Adrenal gland (tissue), 12 donors: ENCODE data around the gene CNGA3. TPM values are rescaled to one million over a fixed set of nuclear protein-coding genes. Genes with fewer than 3 reads are reported as not detected.
"Not testable (repeated sequence)": the region's sequence is repeated elsewhere in the genome, so short reads cannot be mapped to it uniquely, and the experiment has no call there.

Source experiments
- DNase-seq, 7 donors: peaks; one replicate each; pipeline ENCODE4 v3.0.0-alpha.2; 2019 to 2020
- H3K27ac ChIP-seq, 5 donors: fragments of 200-600 bp; sonication (generic) in 4 of 5; 1 replicate in 3 of 5; 2 replicates in 2 of 5; pipeline versions ENCODE4 v1.5.1 to v1.8.0; 2016 to 2020; ENCODE audit warnings: mild to moderate bottlenecking in 1 of 5
- H3K27me3 ChIP-seq: fragments of 200-600 bp; 2 replicates; pipeline ENCODE4 v1.8.0; 2021
- H3K36me3 ChIP-seq, 2 donors: fragments of 200-600 bp; replicated peaks in 1 of 2; 1 replicate in 1 of 2; 2 replicates in 1 of 2; pipeline versions ENCODE4 v1.5.1 to v1.8.0; 2018 to 2022
- H3K4me1 ChIP-seq, 2 donors: fragments of 200-600 bp; replicated peaks in 1 of 2; 1 replicate in 1 of 2; 2 replicates in 1 of 2; pipeline versions ENCODE4 v1.5.1 to v1.8.0; 2018 to 2021
- H3K4me3 ChIP-seq, 4 donors: fragments of 200-600 bp; sonication (generic) in 3 of 4; one replicate each; pipeline ENCODE4 v1.5.1; 2016 to 2018
- H3K9me3 ChIP-seq, 3 donors: fragments of 200-600 bp; sonication (generic) in 1 of 3; replicated peaks in 1 of 3; 1 replicate in 2 of 3; 2 replicates in 1 of 3; pipeline versions ENCODE4 v1.5.1 to v1.8.0; 2016 to 2021
- CTCF ChIP-seq, 6 experiments: fragments of 450-650 bp in 4 of 6; fragments of 200-600 bp in 2 of 6; sonication (generic) in 1 of 6; IDR thresholded peaks; 1 replicate in 5 of 6; 2 replicates in 1 of 6; pipeline versions ENCODE4 v1.5.1 to v1.8.0; 2016 to 2021; ENCODE audit warnings: antibody characterized with exemption in 6 of 6, mild to moderate bottlenecking in 2 of 6, moderate library complexity in 1 of 6
- POLR2A ChIP-seq, 2 donors: fragments of 450-650 bp; IDR thresholded peaks; one replicate each; pipeline ENCODE4 v1.6.1; 2017; ENCODE audit warnings: antibody characterized with exemption in 2 of 2, mild to moderate bottlenecking in 2 of 2, moderate library complexity in 1 of 2
- WGBS, 4 donors: extraction: QIAGEN DNeasy Blood & Tissue Kit in 2 of 4; methylation state at CpG; one replicate each; pipeline versions ENCODE4 v1.1.5 to v1.1.7; 2013 to 2017; 5-methylcytosine and 5-hydroxymethylcytosine counted together
- intact Hi-C, 2 donors: fragments of 100-400 bp; cut with DNase I; formaldehyde crosslinking; loops; one replicate each; pipeline versions ENCODE4 v1.14.1 to v1.15.0; 2022 to 2023
- polyA plus RNA-seq, 3 donors: library from polyadenylated mRNA; stranded (reverse); fragments of 200-250 nt in 2 of 3; fragments of 350-450 nt in 1 of 3; fragmentation: Illumina TruSeq in 1 of 3; extraction: RNeasy Lipid Tissue Mini Kit (QIAGEN cat#74804) in 1 of 3; gene quantifications; one replicate each; pipeline ENCODE4 v1.2.3, GENCODE V29; 2013 to 2014
- total RNA-seq, 9 donors: library from RNA; depleted of rRNA in 4 of 9; stranded (reverse); fragments of >200 nt in 4 of 9; fragments of 120-200 nt in 1 of 9; fragmentation: NEBNext Ultra II Directional in 1 of 9; extraction: Animal tissue kit (Norgen Biotek cat#: 25700) in 1 of 9; gene quantifications; one replicate each; pipeline versions ENCODE4 v1.1.0 to v1.2.4, GENCODE V29; 2013 to 2023
- donor health status: healthy with polysubstance abuse.
- donor health status: Bipolar disorder and iron deficiency.
- donor health status: DM: yes; HTN: yes; CAD: no.
- donor health status: DM: no; HTN: no; CAD: no.
- donor health status: DM: no; HTN: no; CAD: no.
- donor health status: DM: yes; HTN: yes; CAD: no.

CNGA3 gene
- total and polyA plus RNA-seq, 12 donors, result 0.07 to 0.28 (median 0.16) TPM; not detected in 5

DNA sequence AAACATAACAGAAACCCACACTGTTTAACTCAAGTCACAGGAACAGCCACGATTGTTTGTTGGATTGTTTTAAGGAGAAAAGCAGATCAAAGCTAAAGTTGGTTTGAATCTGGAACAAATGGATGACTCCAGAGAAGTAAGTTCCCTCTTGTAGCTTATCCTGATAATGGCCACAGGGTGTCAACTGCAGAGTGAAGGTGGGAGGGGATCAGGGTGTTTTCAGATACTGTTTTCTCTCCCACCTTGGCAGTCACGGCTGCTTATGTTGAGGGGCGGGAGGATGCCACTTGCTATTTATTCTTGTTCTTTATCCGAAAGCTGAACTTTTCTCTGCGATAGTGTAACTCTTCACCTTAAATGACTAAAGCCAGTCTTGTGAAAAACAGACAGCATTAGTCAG, 61.9 kb downstream of the CNGA3 start:
- Histone ChIP-seq H3K4me3 (no peak overlapping the region), H3K4me1 (peaks cover 2 to 6% of the 10 kb centered on the region in 2 donors), H3K27me3 (no peaks in the 10 kb centered on the region), H3K27ac (no peak overlapping the region), H3K9me3 (no peaks in the 10 kb centered on the region), H3K36me3 (no peaks in the 10 kb centered on the region)
- TF ChIP-seq CTCF (IDR thresholded peaks at IDR 0.05) (no peak), POLR2A (IDR thresholded peaks at IDR 0.05) (no peak)
- no peak for DNase-seq
- intact Hi-C loops, result no loop called here
- WGBS, 4 donors, result 75 to 83% (median 80%) methylated on average over 5 of the region's 5 CpGs

DNA sequence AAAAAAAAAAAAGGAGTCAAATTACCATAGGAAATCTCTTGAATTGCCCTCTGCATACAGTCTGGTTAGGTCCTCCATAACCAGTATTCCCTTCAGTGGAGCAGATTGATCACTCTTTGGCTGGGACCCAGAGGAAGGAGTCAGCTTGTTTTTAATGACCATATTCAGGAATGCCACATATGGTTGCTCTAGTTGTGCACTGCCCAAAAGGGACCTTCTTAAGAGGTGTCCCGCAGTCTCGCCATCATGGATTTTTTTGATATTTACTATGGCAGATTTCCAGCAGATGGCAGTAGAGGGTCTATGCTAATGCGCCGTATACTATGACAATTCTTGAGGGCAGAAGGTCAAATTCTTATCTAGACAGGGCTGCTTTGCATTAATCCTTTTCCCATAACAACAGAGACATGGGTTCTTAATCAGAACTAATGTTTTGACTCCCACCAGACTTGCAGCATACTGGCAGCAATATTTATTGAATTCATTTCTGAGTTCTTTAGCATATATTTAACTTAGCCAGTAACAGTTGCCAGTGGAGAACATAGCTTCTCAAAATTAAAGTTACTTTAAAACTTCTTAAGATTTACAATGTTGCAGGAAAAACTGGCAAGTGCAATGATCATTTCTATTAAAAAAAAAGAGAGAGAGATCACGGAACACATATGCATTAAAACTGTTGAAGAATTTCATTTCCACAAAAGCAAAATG, 66.6 kb downstream of the CNGA3 start:
- no peak overlapping the region for H3K4me3 ChIP-seq
- WGBS, 4 donors, result 15 to 17% (median 17%) methylated on average over 5 of the region's 5 CpGs
- DNase-seq, result peak; percentile 20 to 67 (median 54)

DNA sequence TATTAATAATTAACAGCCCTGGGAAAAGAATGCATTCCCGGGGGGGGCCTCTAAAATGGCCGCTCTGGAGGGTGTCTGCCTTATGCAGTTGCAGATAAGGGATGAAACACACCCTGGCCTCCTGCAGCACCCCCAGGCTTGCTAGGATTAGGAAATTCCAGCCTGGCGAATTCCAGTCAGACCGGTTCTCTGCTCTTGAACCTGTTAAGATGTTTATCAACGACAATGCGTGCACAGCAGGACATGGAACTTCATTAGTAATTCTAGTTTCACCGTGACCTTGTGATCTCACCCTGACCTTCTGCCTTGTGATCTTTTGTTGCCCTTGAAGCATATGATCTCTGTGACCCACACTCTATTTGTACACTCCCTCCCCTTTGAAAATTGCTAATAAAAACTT, 68.0 kb downstream of the CNGA3 start:
- DNase-seq, H3K9me3 ChIP-seq, H3K4me3 ChIP-seq, H3K27ac ChIP-seq, H3K4me1 ChIP-seq, H3K27me3 ChIP-seq, H3K36me3 ChIP-seq: not testable (repeated sequence)
- intact Hi-C loops, result loop anchor here (5.0 to 10.0 kb wide), 4 partner anchors 151 to 421 kb away; partner anchors contain the start of genes COA5 (in 1 of the 2) and UNC50 (in 1 of the 2)
- 91 to 96% (median 94%) methylated on average over 7 of the region's 7 CpGs for WGBS, 4 donors

More for the DNA sequence above, 66.6 kb downstream of the CNGA3 start:
- TF ChIP-seq POLR2A (IDR thresholded peaks at IDR 0.05) (no peak), CTCF (IDR thresholded peaks at IDR 0.05) (peak; percentile 61 to 83 (median 78))
- H3K27ac ChIP-seq, result no peak overlapping the region
- H3K4me1 ChIP-seq, result peaks cover 4 to 6% of the 10 kb centered on the region in 2 donors
- H3K36me3 ChIP-seq, result no peaks in the 10 kb centered on the region
- no peaks in the 10 kb centered on the region for H3K9me3 ChIP-seq
- no peaks in the 10 kb centered on the region for H3K27me3 ChIP-seq
- intact Hi-C loops, result loop anchor here (5.0 to 10.0 kb wide), 4 partner anchors 152 to 422 kb away; partner anchors contain the start of genes COA5 (in 1 of the 2) and UNC50 (in 1 of the 2)

GRCh38 chr2:98415719-98416248, 69.5 kb downstream of the CNGA3 start:
- not testable (repeated sequence) for DNase-seq, H3K27me3 ChIP-seq, H3K9me3 ChIP-seq, H3K4me1 ChIP-seq, H3K4me3 ChIP-seq, H3K36me3 ChIP-seq, H3K27ac ChIP-seq
- WGBS, 4 donors, result 89 to 92% (median 92%) methylated on average over 9 of the region's 9 CpGs
- intact Hi-C loops, result loop anchor here (10.0 kb wide), 3 partner anchors 149 to 419 kb away; partner anchors contain the start of genes COA5 (in 1 of the 2) and UNC50 (in 1 of the 2)

- WGBS, 4 donors, result 85 to 91% (median 87%) methylated on average over 2 of the region's 2 CpGs
- Histone ChIP-seq H3K36me3 (no peaks in the 10 kb centered on the region), H3K4me1 (peaks cover 4 to 6% of the 10 kb centered on the region in 2 donors), H3K4me3 (no peak overlapping the region), H3K9me3 (no peaks in the 10 kb centered on the region), H3K27me3 (no peaks in the 10 kb centered on the region), H3K27ac (no peak overlapping the region)
- TF ChIP-seq POLR2A (IDR thresholded peaks at IDR 0.05) (no peak), CTCF (IDR thresholded peaks at IDR 0.05) (no peak)
- no peak for DNase-seq
- intact Hi-C loops, result loop anchor here (10.0 kb wide), 3 partner anchors 148 to 418 kb away; partner anchors contain the start of genes COA5 (in 1 of the 2) and UNC50 (in 1 of the 2)
Observed at GRCh38 chr2:98416383-98417159, 70.3 kb downstream of the CNGA3 start.
